Nephron (organoid): Measurements from ENCODE around the gene CALML3.

Experiments used
- H3K27ac Mint-ChIP-seq, 3 experiments: 2 replicates each; pipeline ENCODE4 v1.8.0; 2020; ENCODE audit warnings: mixed read lengths in 3 of 3, mild to moderate bottlenecking in 2 of 3, moderate library complexity in 1 of 3
- H3K27me3 Mint-ChIP-seq: 2 replicates; pipeline ENCODE4 v1.8.0; 2021; ENCODE audit warnings: low read depth, mild to moderate bottlenecking, moderate library complexity, mixed read lengths
- H3K36me3 Mint-ChIP-seq: 2 replicates; pipeline ENCODE4 v1.8.0; 2020; ENCODE audit warnings: low read depth, mixed read lengths
- H3K4me1 Mint-ChIP-seq: 2 replicates; pipeline ENCODE4 v1.8.0; 2020; ENCODE audit warnings: mixed read lengths
- H3K4me3 Mint-ChIP-seq, 3 experiments: 2 replicates each; pipeline ENCODE4 v1.8.0; 2020; ENCODE audit warnings: mild to moderate bottlenecking in 3 of 3, mixed read lengths in 3 of 3, moderate library complexity in 2 of 3
- H3K9me3 Mint-ChIP-seq: 2 replicates; pipeline ENCODE4 v1.8.0; 2020; ENCODE audit warnings: mixed read lengths
- TF ChIP-seq, protein P1 (sequence below), 3 experiments: fragments of 200-600 bp; sonication (generic); IDR thresholded peaks; one replicate each; pipeline ENCODE4 v1.5.0; 2021; ENCODE audit warnings: antibody characterized with exemption in 3 of 3; ENCODE audit not compliant: unreplicated experiment in 3 of 3

Gene CALML3

DNA sequence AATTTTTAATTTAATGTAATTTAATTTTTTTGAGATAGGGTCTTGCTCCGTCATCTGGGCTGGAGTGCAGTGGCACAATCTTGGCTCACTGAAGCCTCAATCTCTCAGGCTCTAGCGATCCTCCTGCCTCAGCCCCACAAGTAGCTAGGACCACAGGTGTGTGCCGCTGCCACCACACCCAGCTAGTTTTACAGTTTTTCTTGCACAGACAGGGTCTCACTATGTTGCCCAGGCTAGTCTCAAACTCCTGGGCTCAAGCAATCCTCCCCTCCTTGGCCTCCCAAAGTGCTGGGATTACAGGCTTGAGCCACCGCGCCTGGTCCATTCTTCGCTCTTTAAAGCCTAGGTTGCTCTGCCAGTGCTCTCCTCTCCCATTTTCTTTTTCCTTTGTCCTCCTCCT, 12.9 kb downstream of the CALML3 start:
- TF ChIP-seq, protein P1, sequence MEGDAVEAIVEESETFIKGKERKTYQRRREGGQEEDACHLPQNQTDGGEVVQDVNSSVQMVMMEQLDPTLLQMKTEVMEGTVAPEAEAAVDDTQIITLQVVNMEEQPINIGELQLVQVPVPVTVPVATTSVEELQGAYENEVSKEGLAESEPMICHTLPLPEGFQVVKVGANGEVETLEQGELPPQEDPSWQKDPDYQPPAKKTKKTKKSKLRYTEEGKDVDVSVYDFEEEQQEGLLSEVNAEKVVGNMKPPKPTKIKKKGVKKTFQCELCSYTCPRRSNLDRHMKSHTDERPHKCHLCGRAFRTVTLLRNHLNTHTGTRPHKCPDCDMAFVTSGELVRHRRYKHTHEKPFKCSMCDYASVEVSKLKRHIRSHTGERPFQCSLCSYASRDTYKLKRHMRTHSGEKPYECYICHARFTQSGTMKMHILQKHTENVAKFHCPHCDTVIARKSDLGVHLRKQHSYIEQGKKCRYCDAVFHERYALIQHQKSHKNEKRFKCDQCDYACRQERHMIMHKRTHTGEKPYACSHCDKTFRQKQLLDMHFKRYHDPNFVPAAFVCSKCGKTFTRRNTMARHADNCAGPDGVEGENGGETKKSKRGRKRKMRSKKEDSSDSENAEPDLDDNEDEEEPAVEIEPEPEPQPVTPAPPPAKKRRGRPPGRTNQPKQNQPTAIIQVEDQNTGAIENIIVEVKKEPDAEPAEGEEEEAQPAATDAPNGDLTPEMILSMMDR (IDR thresholded peaks at IDR 0.05; ENCODE audit: unreplicated experiment in 3 of 3), result no peak
- Mint-ChIP-seq H3K27me3 (peaks cover 1% of the 10 kb centered on the region), H3K4me3 (no peak overlapping the region), H3K27ac (no peak overlapping the region), H3K36me3 (peaks cover 9% of the 10 kb centered on the region), H3K9me3 (peaks cover 10% of the 10 kb centered on the region), H3K4me1 (peaks cover 34% of the 10 kb centered on the region)

DNA sequence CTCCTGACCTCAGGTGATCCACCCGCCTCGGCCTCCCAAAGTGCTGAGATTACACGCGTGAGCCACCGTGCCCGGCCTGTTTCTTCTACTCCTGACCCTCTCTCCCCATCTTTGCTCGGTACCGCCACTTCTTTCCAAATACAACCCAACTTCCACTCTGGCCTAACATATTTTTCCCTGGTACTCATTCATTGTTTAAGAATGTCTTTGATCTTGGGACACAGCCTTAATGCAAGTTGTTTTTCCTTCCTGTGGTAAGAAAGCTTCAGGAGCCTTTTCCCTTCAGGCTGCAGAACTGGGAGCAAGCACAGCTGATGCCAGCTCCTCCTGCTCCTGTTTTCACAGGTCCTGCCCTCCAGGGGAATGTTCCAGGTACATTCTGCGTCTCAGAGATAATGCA, 13.7 kb downstream of the CALML3 start:
- Mint-ChIP-seq H3K36me3 (peaks cover 9% of the 10 kb centered on the region), H3K27ac (peak overlapping the region in 2 of 3 experiments; percentile 51 to 53), H3K27me3 (no peaks in the 10 kb centered on the region), H3K9me3 (peaks cover 14% of the 10 kb centered on the region), H3K4me3 (no peak overlapping the region), H3K4me1 (peaks cover 28% of the 10 kb centered on the region)
- TF ChIP-seq, protein P1 (IDR thresholded peaks at IDR 0.05; ENCODE audit: unreplicated experiment in 3 of 3), result no peak

DNA sequence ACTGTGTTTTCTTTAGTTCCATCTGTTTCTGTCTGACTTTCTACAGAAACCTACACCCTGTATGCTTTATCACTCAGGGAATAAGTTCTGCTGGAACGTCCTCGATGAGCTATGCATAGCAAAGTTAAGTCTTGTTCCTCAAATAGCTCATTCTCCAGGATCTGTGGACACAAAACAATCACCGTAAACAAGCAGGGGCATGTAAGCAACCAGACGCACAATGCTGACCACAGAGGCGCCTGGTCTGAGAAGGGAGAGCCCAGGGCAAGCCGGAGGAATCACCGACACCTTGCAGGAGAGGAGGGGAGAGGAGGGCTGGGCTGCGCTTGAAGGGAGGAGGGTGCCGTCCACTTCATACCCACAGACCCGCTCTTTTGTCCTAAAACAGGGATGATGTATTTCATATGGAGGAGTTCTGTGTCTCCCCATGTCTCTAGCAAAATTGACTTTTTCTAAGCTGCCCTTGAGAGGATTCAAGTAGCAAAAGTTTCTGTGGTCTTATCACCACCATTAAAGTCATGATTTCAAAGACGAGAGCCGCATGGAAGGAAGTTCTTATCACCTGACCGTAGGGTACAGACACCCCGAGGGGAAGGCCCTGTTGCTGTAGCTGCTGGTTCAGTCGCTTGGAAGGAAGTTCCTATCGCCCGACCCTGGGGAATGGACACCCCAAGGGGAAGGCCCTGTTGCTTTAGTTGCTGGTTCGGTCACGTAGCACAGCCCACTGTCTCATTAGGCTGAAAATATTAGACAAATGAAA, 14.3 kb downstream of the CALML3 start:
- Mint-ChIP-seq H3K4me1 (peaks cover 22% of the 10 kb centered on the region), H3K27me3 (no peaks in the 10 kb centered on the region), H3K27ac (peak overlapping the region in 2 of 3 experiments; percentile 51 to 53), H3K36me3 (peaks cover 12% of the 10 kb centered on the region), H3K4me3 (no peak overlapping the region), H3K9me3 (peaks cover 17% of the 10 kb centered on the region)
- TF ChIP-seq, protein P1 (IDR thresholded peaks at IDR 0.05; ENCODE audit: unreplicated experiment in 3 of 3), result no peak

DNA sequence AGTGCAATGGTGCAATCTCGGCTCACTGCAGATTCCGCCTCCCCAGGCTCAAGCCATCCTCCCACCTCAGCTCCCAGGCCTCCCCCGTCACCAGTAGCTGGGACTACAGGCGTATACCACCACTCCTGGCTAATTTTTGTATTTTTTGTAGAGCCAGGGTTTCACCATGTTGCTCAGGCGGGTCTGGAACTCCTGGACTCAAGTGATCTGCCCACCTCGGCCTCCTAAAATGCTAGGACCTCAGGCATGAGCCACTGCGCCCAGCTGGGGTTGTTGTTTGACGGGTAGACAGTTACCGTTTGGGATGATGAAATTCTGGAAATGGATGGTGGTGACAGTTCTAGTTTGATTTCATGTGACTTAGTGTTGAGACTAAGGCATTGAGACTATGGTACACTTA, 15.3 kb downstream of the CALML3 start:
- no peaks in the 10 kb centered on the region for H3K27me3 Mint-ChIP-seq
- peaks cover 13% of the 10 kb centered on the region for H3K4me1 Mint-ChIP-seq
- no peak overlapping the region for H3K4me3 Mint-ChIP-seq
- H3K9me3 Mint-ChIP-seq, result peaks cover 22% of the 10 kb centered on the region
- H3K36me3 Mint-ChIP-seq, result peaks cover 12% of the 10 kb centered on the region
- TF ChIP-seq, protein P1 (IDR thresholded peaks at IDR 0.05; ENCODE audit: unreplicated experiment in 3 of 3), result no peak
- H3K27ac Mint-ChIP-seq, result no peak overlapping the region

DNA sequence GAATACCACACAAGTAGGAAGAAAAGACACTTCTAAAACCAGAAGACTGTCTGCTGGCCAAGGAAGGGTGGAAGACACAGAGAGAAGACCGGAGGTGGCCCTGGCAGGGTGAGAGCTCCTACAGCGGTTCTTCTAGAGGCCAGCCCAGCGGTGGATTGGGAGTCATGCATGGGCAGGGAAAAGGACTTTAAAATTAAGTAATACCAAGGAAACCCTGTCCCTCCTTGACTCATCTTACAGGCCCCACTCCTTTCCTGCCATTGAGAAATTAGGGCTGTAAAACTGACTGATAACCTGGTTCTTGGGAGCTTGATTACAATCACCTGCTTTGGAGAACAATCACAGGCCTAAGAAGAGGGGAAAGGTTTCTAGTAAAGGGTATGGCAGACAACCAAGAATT, 16.1 kb downstream of the CALML3 start:
- TF ChIP-seq, protein P1 (IDR thresholded peaks at IDR 0.05; ENCODE audit: unreplicated experiment in 3 of 3), result no peak

DNA sequence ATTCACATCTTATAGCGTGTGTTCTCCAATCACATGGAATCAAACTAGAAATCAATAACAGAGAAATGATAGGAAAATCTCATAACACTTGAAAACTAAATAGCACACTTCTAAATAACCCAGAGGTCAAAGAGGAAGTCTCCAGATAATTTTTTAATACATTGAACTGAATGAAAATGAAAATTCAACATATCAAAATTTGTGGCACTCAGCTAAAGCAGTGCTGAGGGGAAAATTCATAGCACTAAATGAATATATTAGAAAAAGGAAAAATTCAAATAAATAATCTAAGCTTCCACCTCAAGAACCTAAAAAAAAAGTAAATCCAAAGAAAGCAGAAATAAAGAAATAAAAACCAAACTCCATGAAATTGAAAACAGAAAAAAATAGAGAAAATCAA, 17.3 kb downstream of the CALML3 start:
- peaks cover 12% of the 10 kb centered on the region for H3K36me3 Mint-ChIP-seq
- TF ChIP-seq, protein P1 (IDR thresholded peaks at IDR 0.05; ENCODE audit: unreplicated experiment in 3 of 3), result no peak
- no peak overlapping the region for H3K4me3 Mint-ChIP-seq
- no peaks in the 10 kb centered on the region for H3K27me3 Mint-ChIP-seq
- H3K27ac Mint-ChIP-seq, result no peak overlapping the region
- H3K4me1 Mint-ChIP-seq, result peaks cover 16% of the 10 kb centered on the region
- peaks cover 24% of the 10 kb centered on the region for H3K9me3 Mint-ChIP-seq

More for the DNA sequence above, 16.1 kb downstream of the CALML3 start:
- no peak overlapping the region for H3K27ac Mint-ChIP-seq
- H3K27me3 Mint-ChIP-seq, result no peaks in the 10 kb centered on the region
- H3K9me3 Mint-ChIP-seq, result peaks cover 23% of the 10 kb centered on the region
- no peak overlapping the region for H3K4me3 Mint-ChIP-seq
- peaks cover 10% of the 10 kb centered on the region for H3K4me1 Mint-ChIP-seq
- H3K36me3 Mint-ChIP-seq, result peaks cover 12% of the 10 kb centered on the region
